CD14-positive monocyte (primary cell): Measurements from ENCODE around the gene ZBTB5. TPM values are rescaled to one million over a fixed set of nuclear protein-coding genes. Genes with fewer than 3 reads are reported as not detected.

ENCODE experiments used
- DNase-seq, 3 donors: peaks; one replicate each; pipeline ENCODE4 v3.0.0-alpha.2; 2011 to 2022
- H2AFZ ChIP-seq: 2 replicates; pipeline ENCODE4 v1.6.0; 2012; ENCODE audit warnings: mild to moderate bottlenecking, low read depth, low read length, inconsistent platforms; ENCODE audit not compliant: insufficient read depth, poor library complexity, severe bottlenecking
- H3K27ac ChIP-seq, 2 donors: 1 replicate in 1 of 2; 2 replicates in 1 of 2; pipeline ENCODE4 v1.5.1; 2012 to 2013; ENCODE audit warnings: low read length in 2 of 2, control low read depth in 1 of 2, inconsistent platforms in 1 of 2, low read depth in 1 of 2, mild to moderate bottlenecking in 1 of 2
- H3K27me3 ChIP-seq, 2 donors: one replicate each; pipeline versions ENCODE4 v1.6.0 to v1.6.1; 2011 to 2013; ENCODE audit warnings: low read length in 2 of 2; ENCODE audit not compliant: control insufficient read depth in 2 of 2, insufficient read depth in 2 of 2
- H3K36me3 ChIP-seq, 2 donors: replicated peaks in 1 of 2; 1 replicate in 1 of 2; 2 replicates in 1 of 2; pipeline versions ENCODE4 v1.5.1 to v1.6.1; 2012 to 2013; ENCODE audit warnings: low read length in 2 of 2, control low read depth in 1 of 2, inconsistent platforms in 1 of 2, mild to moderate bottlenecking in 1 of 2; ENCODE audit not compliant: insufficient read depth in 2 of 2, control insufficient read depth in 1 of 2
- H3K4me1 ChIP-seq, 2 donors: 1 replicate in 1 of 2; 2 replicates in 1 of 2; pipeline versions ENCODE4 v1.5.1 to v1.6.1; 2012 to 2013; ENCODE audit warnings: low read length in 2 of 2, control low read depth in 1 of 2, inconsistent platforms in 1 of 2, mild to moderate bottlenecking in 1 of 2, moderate library complexity in 1 of 2; ENCODE audit not compliant: insufficient read depth in 2 of 2, control insufficient read depth in 1 of 2
- H3K4me2 ChIP-seq: replicated peaks from 2 replicates; pipeline ENCODE3; 2012; ENCODE audit warnings: low read length, moderate library complexity, mild to moderate bottlenecking; ENCODE audit not compliant: poor library complexity, severe bottlenecking; ENCODE audit errors: extremely low read depth
- H3K4me3 ChIP-seq, 3 experiments: fragments of 200-600 bp in 1 of 3; sonication (generic) in 1 of 3; replicated peaks in 1 of 3; 1 replicate in 2 of 3; 2 replicates in 1 of 3; pipeline ENCODE4 v1.5.1; 2011 to 2013; ENCODE audit warnings: low read length in 3 of 3, mild to moderate bottlenecking in 3 of 3, control low read depth in 2 of 3, low read depth in 2 of 3, inconsistent platforms in 1 of 3, moderate library complexity in 1 of 3
- H3K79me2 ChIP-seq: 2 replicates; pipeline ENCODE4 v1.6.0; 2012; ENCODE audit warnings: mild to moderate bottlenecking, control low read depth, inconsistent platforms, low read length, moderate library complexity; ENCODE audit not compliant: insufficient read depth
- H3K9ac ChIP-seq: 2 replicates; pipeline ENCODE4 v1.6.0; 2017; ENCODE audit warnings: low read length, mild to moderate bottlenecking; ENCODE audit not compliant: insufficient read depth, poor library complexity, severe bottlenecking
- H3K9me3 ChIP-seq, 2 donors: replicated peaks in 1 of 2; 1 replicate in 1 of 2; 2 replicates in 1 of 2; pipeline versions ENCODE4 v1.5.1 to v1.6.1; 2012 to 2013; ENCODE audit warnings: low read length in 2 of 2, control low read depth in 1 of 2; ENCODE audit not compliant: control insufficient read depth in 1 of 2, insufficient read depth in 1 of 2
- H4K20me1 ChIP-seq: 2 replicates; pipeline ENCODE4 v1.6.0; 2012; ENCODE audit warnings: mild to moderate bottlenecking, low read length, control low read depth, moderate library complexity; ENCODE audit not compliant: insufficient read depth
- H3K27ac Mint-ChIP-seq, 7 donors: one replicate each; pipeline ENCODE4 v1.8.0; 2020; ENCODE audit warnings: mild to moderate bottlenecking in 7 of 7, mixed read lengths in 7 of 7, moderate library complexity in 6 of 7, inconsistent platforms in 2 of 7
- H3K27me3 Mint-ChIP-seq, 3 donors: one replicate each; pipeline ENCODE4 v1.8.0; 2021 to 2022; ENCODE audit warnings: low read depth in 3 of 3, mild to moderate bottlenecking in 3 of 3, mixed read lengths in 3 of 3, moderate library complexity in 3 of 3, inconsistent platforms in 1 of 3
- H3K36me3 Mint-ChIP-seq, 2 donors: one replicate each; pipeline ENCODE4 v1.8.0; 2020; ENCODE audit warnings: mixed read lengths in 2 of 2, inconsistent platforms in 1 of 2, mild to moderate bottlenecking in 1 of 2
- H3K4me1 Mint-ChIP-seq: one replicate; pipeline ENCODE4 v1.8.0; 2020; ENCODE audit warnings: mild to moderate bottlenecking, mixed read lengths
- H3K4me3 Mint-ChIP-seq, 2 donors: one replicate each; pipeline ENCODE4 v1.8.0; 2020; ENCODE audit warnings: mild to moderate bottlenecking in 2 of 2, mixed read lengths in 2 of 2, moderate library complexity in 1 of 2
- H3K9me3 Mint-ChIP-seq, 7 donors: one replicate each; pipeline ENCODE4 v1.8.0; 2020 to 2022; ENCODE audit warnings: mixed read lengths in 7 of 7, mild to moderate bottlenecking in 6 of 7, moderate library complexity in 6 of 7, inconsistent platforms in 2 of 7
- whole genome bisulfite sequencing: methylation state at CpG from one replicate; pipeline ENCODE4 v1.1.5; 2013; ENCODE audit warnings: missing lambda C conversion rate; ENCODE audit not compliant: insufficient coverage; 5-methylcytosine and 5-hydroxymethylcytosine counted together
- intact Hi-C, 2 donors: fragments of 100-400 bp; cut with micrococcal nuclease; formaldehyde crosslinking; loops; one replicate each; pipeline versions ENCODE4 v1.15.0 to v1.15.1; 2023
- polyA plus RNA-seq, 3 donors: library from polyadenylated mRNA; depleted of rRNA in 1 of 3; unstranded in 2 of 3; stranded (reverse) in 1 of 3; fragments of 300-500 nt in 2 of 3; fragments of >200 nt in 1 of 3; fragmentation: Illumina TruSeq in 2 of 3; gene quantifications; 1 replicate in 2 of 3; 2 replicates in 1 of 3; pipeline ENCODE4 v1.2.3, GENCODE V29; 2012 to 2021
- TF ChIP-seq, protein P1 (sequence below): fragments of 200-600 bp; IDR thresholded peaks from one replicate; pipeline ENCODE4 v1.8.0; 2022; ENCODE audit warnings: antibody characterized with exemption, mild to moderate bottlenecking

ZBTB5 gene
- polyA plus RNA-seq, 3 donors, result 0.58 to 6.4 (median 1.4) TPM

DNA sequence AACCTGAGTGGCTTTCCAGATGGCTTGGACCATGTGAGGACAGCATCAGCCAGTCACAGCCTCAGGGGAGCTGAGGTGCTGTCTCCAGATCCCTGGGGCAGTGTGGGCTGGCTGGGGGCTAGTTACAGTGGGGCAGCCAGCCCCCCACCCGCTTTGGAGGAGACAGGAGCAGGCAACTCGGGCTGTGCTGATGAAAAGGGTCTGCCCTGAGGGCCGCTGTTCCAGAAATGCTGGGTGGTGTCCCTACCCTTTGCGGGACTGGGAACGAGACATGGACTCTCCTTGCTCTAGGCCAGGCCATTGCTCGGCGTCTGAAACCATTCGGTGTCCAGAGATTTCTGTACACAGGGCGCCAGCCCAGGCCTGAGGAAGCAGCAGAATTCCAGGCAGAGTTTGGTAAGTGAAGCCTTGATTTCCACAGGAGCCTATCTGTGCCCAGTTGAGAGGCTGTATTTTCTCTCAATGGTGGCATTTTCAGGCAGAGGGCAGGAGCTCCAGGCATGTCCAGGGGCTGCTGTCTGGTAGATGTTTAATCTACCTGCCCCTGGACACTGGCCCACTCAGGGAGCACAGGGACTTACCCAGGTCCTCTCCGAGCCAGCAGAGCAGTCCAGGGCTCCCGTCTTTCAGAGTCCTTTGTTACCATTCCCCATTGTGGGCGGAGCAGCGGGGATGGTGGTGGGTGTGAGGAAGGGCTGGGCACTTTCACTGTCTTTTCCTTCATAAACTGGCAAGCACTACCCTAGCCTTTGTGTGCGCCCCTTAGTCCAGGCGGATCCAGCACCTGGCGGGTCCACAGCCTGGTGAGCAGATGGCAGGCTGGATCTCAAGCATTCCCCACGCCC lies 35.6 kb downstream of the ZBTB5 start:
- Mint-ChIP-seq H3K27ac (peak overlapping the region in 1 of 7 donors; percentile 21), H3K4me3 (no peak overlapping the region), H3K36me3 (peaks cover 65 to 81% of the 10 kb centered on the region in 2 donors), H3K9me3 (no peaks in the 10 kb centered on the region), H3K27me3 (peaks cover 0 to 1% (median 0%) of the 10 kb centered on the region in 3 donors), H3K4me1 (peaks cover 10% of the 10 kb centered on the region)
- no peak for DNase-seq
- Histone ChIP-seq H3K79me2 (peaks cover 7% of the 10 kb centered on the region), H3K4me2 (no peak overlapping the region), H3K27ac (no peak overlapping the region), H3K36me3 (peaks cover 54 to 92% of the 10 kb centered on the region in 2 donors), H3K4me1 (no peaks in the 10 kb centered on the region), H2AFZ (no peak overlapping the region), H4K20me1 (no peaks in the 10 kb centered on the region), H3K9ac (no peak overlapping the region), H3K9me3 (no peaks in the 10 kb centered on the region), H3K4me3 (no peak overlapping the region), H3K27me3 (no peaks in the 10 kb centered on the region)
- WGBS, result over 99% methylated on average over 17 of the region's 17 CpGs
- TF ChIP-seq, protein P1, sequence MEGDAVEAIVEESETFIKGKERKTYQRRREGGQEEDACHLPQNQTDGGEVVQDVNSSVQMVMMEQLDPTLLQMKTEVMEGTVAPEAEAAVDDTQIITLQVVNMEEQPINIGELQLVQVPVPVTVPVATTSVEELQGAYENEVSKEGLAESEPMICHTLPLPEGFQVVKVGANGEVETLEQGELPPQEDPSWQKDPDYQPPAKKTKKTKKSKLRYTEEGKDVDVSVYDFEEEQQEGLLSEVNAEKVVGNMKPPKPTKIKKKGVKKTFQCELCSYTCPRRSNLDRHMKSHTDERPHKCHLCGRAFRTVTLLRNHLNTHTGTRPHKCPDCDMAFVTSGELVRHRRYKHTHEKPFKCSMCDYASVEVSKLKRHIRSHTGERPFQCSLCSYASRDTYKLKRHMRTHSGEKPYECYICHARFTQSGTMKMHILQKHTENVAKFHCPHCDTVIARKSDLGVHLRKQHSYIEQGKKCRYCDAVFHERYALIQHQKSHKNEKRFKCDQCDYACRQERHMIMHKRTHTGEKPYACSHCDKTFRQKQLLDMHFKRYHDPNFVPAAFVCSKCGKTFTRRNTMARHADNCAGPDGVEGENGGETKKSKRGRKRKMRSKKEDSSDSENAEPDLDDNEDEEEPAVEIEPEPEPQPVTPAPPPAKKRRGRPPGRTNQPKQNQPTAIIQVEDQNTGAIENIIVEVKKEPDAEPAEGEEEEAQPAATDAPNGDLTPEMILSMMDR, result no peak
- intact Hi-C loops, result no loop called here

DNA sequence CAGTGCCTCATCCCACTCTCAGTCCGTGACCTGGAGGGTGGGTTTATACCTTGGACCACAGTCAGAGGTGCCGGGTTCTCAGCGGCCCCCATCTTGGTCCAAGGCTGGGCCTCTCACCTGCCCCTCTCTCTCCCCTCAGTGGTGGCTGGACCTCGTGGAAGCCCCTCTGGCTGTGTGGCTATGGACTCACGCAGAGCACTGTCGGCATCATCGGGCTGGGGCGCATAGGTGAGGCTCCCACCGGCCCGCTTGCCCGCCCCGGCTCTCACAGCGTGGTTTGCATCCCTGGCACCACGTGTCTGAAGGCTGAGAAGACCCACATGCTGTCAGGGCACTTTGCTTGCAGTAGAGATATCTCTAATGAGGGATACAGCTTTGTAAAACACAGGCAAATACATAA lies 36.9 kb downstream of the ZBTB5 start:
- no peak overlapping the region for H3K4me3 ChIP-seq
- no peak overlapping the region for H3K27ac Mint-ChIP-seq
- WGBS, result 96% methylated on average over 14 of the region's 14 CpGs

More for the DNA sequence above, 36.9 kb downstream of the ZBTB5 start:
- no peaks in the 10 kb centered on the region for H3K27me3 ChIP-seq
- no peak overlapping the region for H3K9ac ChIP-seq
- Mint-ChIP-seq H3K4me1 (peaks cover 19% of the 10 kb centered on the region), H3K36me3 (peaks cover 56 to 68% of the 10 kb centered on the region in 2 donors), H3K9me3 (no peaks in the 10 kb centered on the region), H3K27me3 (peaks cover 0 to 1% (median 0%) of the 10 kb centered on the region in 3 donors), H3K4me3 (no peak overlapping the region)
- peaks cover 5 to 6% of the 10 kb centered on the region in 2 donors for H3K4me1 ChIP-seq
- no peak for DNase-seq
- TF ChIP-seq, protein P1, result no peak
- H3K79me2 ChIP-seq, result peaks cover 20% of the 10 kb centered on the region
- no peaks in the 10 kb centered on the region for H4K20me1 ChIP-seq
- peaks cover 47 to 79% of the 10 kb centered on the region in 2 donors for H3K36me3 ChIP-seq
- no peaks in the 10 kb centered on the region for H3K9me3 ChIP-seq
- H2AFZ ChIP-seq, result no peak overlapping the region
- H3K4me2 ChIP-seq, result no peak overlapping the region
- no peak overlapping the region for H3K27ac ChIP-seq
- intact Hi-C loops, result no loop called here
